Eye (tissue), 1 donor: ENCODE measurements around the gene CLDN5.

ENCODE experiments used
- DNase-seq: peaks from one replicate; pipeline ENCODE4 v3.0.0-alpha.2; 2015

Gene CLDN5

GRCh38 chr22:19520566-19521305 lies 3.5 kb downstream of the CLDN5 start:
- no peak for DNase-seq

GRCh38 chr22:19520007-19520406 lies 4.2 kb downstream of the CLDN5 start:
- no peak for DNase-seq

GRCh38 chr22:19519041-19519926 lies 4.9 kb downstream of the CLDN5 start:
- DNase-seq: no peak

GRCh38 chr22:19518635-19519034 lies 5.6 kb downstream of the CLDN5 start:
- no peak for DNase-seq

GRCh38 chr22:19517919-19518611 lies 6.1 kb downstream of the CLDN5 start:
- DNase-seq: no peak

GRCh38 chr22:19517171-19517500 lies 7.1 kb downstream of the CLDN5 start:
- no peak for DNase-seq

GRCh38 chr22:19516378-19517170 lies 7.6 kb downstream of the CLDN5 start:
- no peak for DNase-seq

- DNase-seq: no peak
Observed at GRCh38 chr22:19515654-19516377, 8.4 kb downstream of the CLDN5 start.

- DNase-seq: peak; percentile 77
Observed at GRCh38 chr22:19514831-19515565, 9.2 kb downstream of the CLDN5 start.

- DNase-seq: no peak
Observed at GRCh38 chr22:19513823-19514222, 10.4 kb downstream of the CLDN5 start.

GRCh38 chr22:19510919-19511341 lies 13.3 kb downstream of the CLDN5 start:
- DNase-seq: no peak

- no peak for DNase-seq
Observed at GRCh38 chr22:19509923-19510322, 14.3 kb downstream of the CLDN5 start.

GRCh38 chr22:19509191-19509590 lies 15.0 kb downstream of the CLDN5 start:
- DNase-seq: no peak

- DNase-seq: no peak
Observed at GRCh38 chr22:19508024-19508776, 16.0 kb downstream of the CLDN5 start.

GRCh38 chr22:19507534-19507861 lies 16.7 kb downstream of the CLDN5 start:
- no peak for DNase-seq

GRCh38 chr22:19506212-19506611 lies 18.0 kb downstream of the CLDN5 start:
- no peak for DNase-seq

GRCh38 chr22:19505735-19506126 lies 18.5 kb downstream of the CLDN5 start:
- no peak for DNase-seq

GRCh38 chr22:19504900-19505734 lies 19.1 kb downstream of the CLDN5 start:
- DNase-seq: no peak

GRCh38 chr22:19503869-19504268 lies 20.3 kb downstream of the CLDN5 start:
- no peak for DNase-seq

- no peak for DNase-seq
Observed at GRCh38 chr22:19503367-19503766, 20.8 kb downstream of the CLDN5 start.
